Sigmoid colon (tissue), 7 donors: ENCODE data around the gene COL2A1. TPM values are rescaled to one million over a fixed set of nuclear protein-coding genes. Genes with fewer than 3 reads are reported as not detected.

Source experiments
- DNase-seq: peaks from one replicate; pipeline ENCODE4 v3.0.0-alpha.2; 2019
- H3K27ac ChIP-seq, 4 donors: fragments of 200-600 bp; sonication (generic); one replicate each; pipeline ENCODE4 v1.5.1; 2016 to 2019; ENCODE audit warnings: mild to moderate bottlenecking in 1 of 4
- H3K27me3 ChIP-seq, 3 donors: fragments of 200-600 bp; sonication (generic); one replicate each; pipeline ENCODE4 v1.5.1; 2019; ENCODE audit warnings: mild to moderate bottlenecking in 1 of 3
- H3K36me3 ChIP-seq, 4 donors: fragments of 200-600 bp; sonication (generic); one replicate each; pipeline ENCODE4 v1.5.1; 2016 to 2019
- H3K4me1 ChIP-seq, 4 donors: fragments of 200-600 bp; sonication (generic); one replicate each; pipeline ENCODE4 v1.5.1; 2017 to 2019
- H3K4me3 ChIP-seq, 4 donors: fragments of 200-600 bp; sonication (generic); one replicate each; pipeline ENCODE4 v1.5.1; 2017 to 2019; ENCODE audit warnings: mild to moderate bottlenecking in 2 of 4, moderate library complexity in 1 of 4
- H3K9me3 ChIP-seq, 4 donors: fragments of 200-600 bp in 3 of 4; sonication (generic) in 3 of 4; one replicate each; pipeline versions ENCODE4 v1.5.1 to v1.6.1; 2013 to 2019
- CTCF ChIP-seq, 4 experiments: fragments of 450-650 bp in 3 of 4; fragments of 200-600 bp in 1 of 4; IDR thresholded peaks; one replicate each; pipeline ENCODE4 v1.5.1; 2016 to 2019; ENCODE audit warnings: antibody characterized with exemption in 4 of 4, mild to moderate bottlenecking in 3 of 4, moderate library complexity in 2 of 4
- EP300 ChIP-seq, 4 donors: sonication (generic); formaldehyde crosslinking; IDR thresholded peaks; one replicate each; pipeline ENCODE4 v1.6.1; 2017; ENCODE audit warnings: antibody characterized with exemption in 4 of 4
- POLR2A ChIP-seq, 2 donors: fragments of 450-650 bp; IDR thresholded peaks; one replicate each; pipeline ENCODE4 v1.6.1; 2016; ENCODE audit warnings: antibody characterized with exemption in 2 of 2, mild to moderate bottlenecking in 2 of 2, moderate library complexity in 2 of 2
- POLR2AphosphoS5 ChIP-seq, 4 donors: sonication (generic); formaldehyde crosslinking; IDR thresholded peaks; one replicate each; pipeline ENCODE4 v1.6.1; 2017; ENCODE audit warnings: antibody characterized with exemption in 4 of 4
- WGBS, 2 donors: extraction: QIAGEN DNeasy Blood & Tissue Kit; methylation state at CpG; one replicate each; pipeline ENCODE4 v1.1.7; 2013; 5-methylcytosine and 5-hydroxymethylcytosine counted together
- intact Hi-C: fragments of 100-400 bp; cut with DNase I; formaldehyde crosslinking; loops from one replicate; pipeline ENCODE4 v1.15.1; 2023
- polyA plus RNA-seq, 3 donors: library from polyadenylated mRNA; stranded (reverse); fragments of 200-250 nt; gene quantifications; one replicate each; pipeline ENCODE4 v1.2.3, GENCODE V29; 2013
- total RNA-seq, 4 donors: library from RNA; depleted of rRNA; stranded (reverse); fragments of >200 nt; gene quantifications; one replicate each; pipeline ENCODE4 v1.1.0, GENCODE V29; 2016
- donor health status: healthy with polysubstance abuse.
- donor health status: Bipolar disorder and iron deficiency.
- donor health status: healthy.

COL2A1 gene
- total and polyA plus RNA-seq, 7 donors: 0.17 to 0.60 TPM; not detected in 5

GRCh38 chr12:48015954-48016353 lies 11.7 kb upstream of the COL2A1 start:
- intact Hi-C loops: no loop called here

DNA sequence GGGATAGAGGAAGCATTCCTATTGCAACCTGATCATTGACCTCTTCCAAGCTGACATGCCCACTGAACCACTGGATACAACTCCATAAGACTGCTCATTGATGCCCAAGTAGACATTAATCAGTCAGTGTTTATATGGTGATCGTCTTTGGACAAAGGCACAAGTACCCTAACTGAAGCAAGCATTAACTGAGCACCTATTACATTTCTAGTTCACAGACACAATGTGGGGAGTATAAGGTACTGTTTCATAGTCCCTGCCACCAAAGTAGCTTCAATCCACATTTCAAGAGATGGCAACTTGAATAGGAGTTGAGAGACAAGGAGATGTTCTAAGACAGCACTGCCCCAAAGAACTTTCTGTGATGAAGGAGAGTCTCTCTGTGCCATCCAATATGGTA lies 10.9 kb upstream of the COL2A1 start:
- Histone ChIP-seq H3K4me3 (no peak overlapping the region), H3K27ac (no peak overlapping the region), H3K27me3 (peaks cover 0 to 3% (median 0%) of the 10 kb centered on the region in 3 donors), H3K36me3 (no peaks in the 10 kb centered on the region), H3K4me1 (no peaks in the 10 kb centered on the region), H3K9me3 (no peaks in the 10 kb centered on the region)
- TF ChIP-seq POLR2AphosphoS5 (IDR thresholded peaks at IDR 0.05) (no peak), CTCF (IDR thresholded peaks at IDR 0.05) (no peak), POLR2A (IDR thresholded peaks at IDR 0.05) (no peak), EP300 (IDR thresholded peaks at IDR 0.05) (no peak)
- intact Hi-C loops: no loop called here
- DNase-seq: no peak
- 47 to 72% methylated on average over 1 of the region's 1 CpG for WGBS, 2 donors

More at GRCh38 chr12:48015954-48016353, 11.7 kb upstream of the COL2A1 start:
- Histone ChIP-seq H3K36me3 (no peaks in the 10 kb centered on the region), H3K4me3 (no peak overlapping the region), H3K27me3 (peaks cover 0 to 4% (median 0%) of the 10 kb centered on the region in 3 donors), H3K9me3 (no peaks in the 10 kb centered on the region), H3K27ac (no peak overlapping the region), H3K4me1 (no peaks in the 10 kb centered on the region)
- no peak for TF ChIP-seq POLR2A (IDR thresholded peaks at IDR 0.05)
- no peak for TF ChIP-seq POLR2AphosphoS5 (IDR thresholded peaks at IDR 0.05)
- TF ChIP-seq CTCF (IDR thresholded peaks at IDR 0.05): no peak
- no peak for TF ChIP-seq EP300 (IDR thresholded peaks at IDR 0.05)
- WGBS, 2 donors: 76 to 90% methylated on average over 7 of the region's 7 CpGs
- DNase-seq: no peak

DNA sequence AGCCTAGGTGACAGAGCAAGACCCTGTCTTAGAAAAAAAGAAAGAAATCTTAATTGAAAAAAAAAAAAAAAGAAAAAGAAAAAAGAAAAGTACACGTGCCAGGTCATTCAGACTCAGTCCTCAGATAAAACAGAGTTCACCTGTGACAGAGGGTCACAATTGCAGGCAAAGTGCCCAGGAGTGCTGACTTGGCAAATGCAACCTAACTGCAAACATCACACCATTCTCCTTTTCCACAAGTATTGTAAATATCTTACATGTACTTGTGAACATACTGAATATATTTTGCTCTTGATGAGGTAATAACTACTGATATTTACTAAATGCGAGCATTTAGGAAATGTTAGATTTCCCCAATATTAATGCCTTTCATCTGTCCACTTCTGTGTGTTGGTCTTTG lies 9.0 kb upstream of the COL2A1 start:
- intact Hi-C loops: no loop called here
- TF ChIP-seq CTCF (IDR thresholded peaks at IDR 0.05) (no peak), POLR2A (IDR thresholded peaks at IDR 0.05) (no peak), EP300 (IDR thresholded peaks at IDR 0.05) (no peak)
- Histone ChIP-seq H3K36me3 (no peaks in the 10 kb centered on the region), H3K4me1 (no peaks in the 10 kb centered on the region), H3K9me3 (no peaks in the 10 kb centered on the region), H3K4me3 (no peak overlapping the region), H3K27me3 (peaks cover 0 to 10% (median 0%) of the 10 kb centered on the region in 3 donors), H3K27ac (no peak overlapping the region)
- DNase-seq: no peak
- WGBS, 2 donors: 50 to 72% methylated on average over 2 of the region's 2 CpGs

DNA sequence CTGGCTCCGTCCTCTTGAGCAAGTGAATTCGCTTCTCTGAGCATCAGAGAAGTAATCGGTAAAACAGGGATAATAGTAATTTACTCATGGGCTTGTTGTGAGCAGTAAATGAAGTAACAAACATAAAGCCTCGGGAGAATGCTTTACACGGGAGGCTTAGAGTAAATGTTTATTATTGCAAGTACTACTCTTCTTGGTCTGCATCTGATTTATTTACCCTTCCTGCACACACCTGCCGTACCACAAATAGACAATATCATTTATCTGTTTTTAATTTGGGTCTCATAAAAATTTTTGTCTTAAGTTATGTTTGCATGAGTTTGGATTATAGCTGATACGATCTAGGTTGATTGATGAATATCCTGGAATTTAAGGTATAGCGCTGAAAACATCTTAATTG lies 7.8 kb upstream of the COL2A1 start:
- Histone ChIP-seq H3K4me3 (no peak overlapping the region), H3K27ac (no peak overlapping the region), H3K4me1 (no peaks in the 10 kb centered on the region), H3K36me3 (no peaks in the 10 kb centered on the region), H3K9me3 (no peaks in the 10 kb centered on the region), H3K27me3 (peaks cover 0 to 22% (median 0%) of the 10 kb centered on the region in 3 donors)
- TF ChIP-seq CTCF (IDR thresholded peaks at IDR 0.05) (no peak), EP300 (IDR thresholded peaks at IDR 0.05) (no peak), POLR2AphosphoS5 (IDR thresholded peaks at IDR 0.05) (no peak), POLR2A (IDR thresholded peaks at IDR 0.05) (no peak)
- intact Hi-C loops: no loop called here
- no peak for DNase-seq
- whole genome bisulfite sequencing, 2 donors: 36 to 62% methylated on average over 8 of the region's 8 CpGs

DNA sequence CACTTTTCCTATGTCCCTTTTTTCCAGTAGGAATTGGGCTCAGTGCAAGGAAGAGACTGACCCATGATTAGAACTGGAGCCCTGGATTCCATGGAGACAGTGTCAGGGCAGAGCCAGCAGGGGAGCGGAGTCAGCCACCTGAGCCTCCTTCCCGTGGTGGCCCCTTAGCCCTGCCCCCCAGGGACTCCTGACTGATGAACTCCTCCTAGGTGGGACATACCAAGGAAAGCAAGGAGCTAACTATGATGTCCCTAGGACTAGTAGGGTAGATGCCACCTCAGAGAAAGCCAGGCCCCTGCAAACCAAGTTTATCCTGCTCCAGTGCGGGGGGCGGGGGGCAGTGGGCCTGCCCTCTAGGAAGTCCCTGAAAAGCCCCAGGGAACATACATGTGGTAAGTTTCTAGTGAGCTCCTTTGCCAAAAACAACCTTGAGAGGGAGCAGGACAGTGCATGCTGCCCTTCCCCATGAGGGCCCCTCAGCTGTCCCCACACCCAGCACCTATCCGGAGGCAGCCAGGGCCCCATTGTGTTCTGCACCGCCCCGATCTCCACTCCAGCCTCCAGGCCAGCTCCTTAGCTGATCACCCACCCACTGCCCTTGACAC lies 6.2 kb upstream of the COL2A1 start:
- WGBS, 2 donors: 67 to 78% methylated on average over 7 of the region's 7 CpGs
- Histone ChIP-seq H3K36me3 (no peaks in the 10 kb centered on the region), H3K4me1 (no peaks in the 10 kb centered on the region), H3K4me3 (no peak overlapping the region), H3K9me3 (no peaks in the 10 kb centered on the region), H3K27ac (no peak overlapping the region), H3K27me3 (peaks cover under 1 to 38% (median 12%) of the 10 kb centered on the region in 3 donors)
- TF ChIP-seq EP300 (IDR thresholded peaks at IDR 0.05) (no peak), POLR2AphosphoS5 (IDR thresholded peaks at IDR 0.05) (no peak), POLR2A (IDR thresholded peaks at IDR 0.05) (no peak), CTCF (IDR thresholded peaks at IDR 0.05) (no peak)
- no peak for DNase-seq
- intact Hi-C loops: no loop called here
